ENCODE data around the gene KCNIP2. TPM values are rescaled to one million over a fixed set of nuclear protein-coding genes. Genes with fewer than 3 reads are reported as not detected.
A peak's percentile ranks its signal among the peaks of the same experiment; 100 is the strongest.

The KCNIP2 gene
- total and polyA plus RNA-seq, 2 donors (not counting 1 experiment from before 2014, with no cell fraction given): 0.37 to 1.8 TPM

GRCh38 chr10:101818119-101818871 lies 25.3 kb downstream of the KCNIP2 start, which contains the start of gene OGA:
TSS of gene OGA (minus strand) at chr10:101818444. CDS start at chr10:101818022, 422 bp downstream.
- Histone ChIP-seq H3K27ac (ENCODE audit: insufficient read depth, low read length) (peak within 1 kb of the TSS; percentile 98), H3K79me2 (ENCODE audit: control insufficient read depth, insufficient read depth, low read length) (peaks cover 49% of the 10 kb centered on the region), H3K9ac (ENCODE audit: insufficient read depth, low read length) (peak within 1 kb of the TSS; percentile 99), H3K4me1 (ENCODE audit: control insufficient read depth, extremely low read depth, insufficient read depth, low read length) (peaks cover 10% of the 10 kb centered on the region), H4K20me1 (ENCODE audit: control insufficient read depth, extremely low read depth, insufficient read depth, low read length) (peaks cover 9% of the 10 kb centered on the region), H3K9me3 (ENCODE audit: control insufficient read depth, insufficient read depth, low read depth, low read length) (no peaks in the 10 kb centered on the region), H3K4me2 (ENCODE audit: extremely low read depth, insufficient read depth, low read length) (peak within 1 kb of the TSS; percentile 99), H2AFZ (ENCODE audit: low read length) (peak within 1 kb of the TSS; percentile 97), H3K36me3 (ENCODE audit: control insufficient read depth, insufficient read depth, low read length) (no peaks in the 10 kb centered on the region), H3K4me3 (replicated peaks in 1 of 4; ENCODE audit: control extremely low read depth in 1 of 4, insufficient read depth in 1 of 4, low read depth in 3 of 4, low read length in 4 of 4) (peak within 1 kb of the TSS; percentile 64 to 99 (median 96)), H3K27me3 (ENCODE audit: control insufficient read depth, insufficient read depth, low read length) (no peaks in the 10 kb centered on the region)
- DNase-seq (ENCODE audit: low read depth in 2 of 2): peak; percentile 100
- TF ChIP-seq CTCF (conservative IDR thresholded peaks at IDR 0.05 in 1 of 2, IDR thresholded peaks at IDR 0.05 in 1 of 2; ENCODE audit: low read depth in 1 of 2, low read length in 2 of 2): no peak
- no peak for TF ChIP-seq EZH2 (IDR thresholded peaks at IDR 0.05; ENCODE audit: low read length, missing control alignments)

- no peak overlapping the region for H2AFZ ChIP-seq (ENCODE audit: low read length)
- peak; percentile 97 for DNase-seq (ENCODE audit: low read depth in 2 of 2)
- peaks cover 11% of the 10 kb centered on the region for H4K20me1 ChIP-seq (ENCODE audit: control insufficient read depth, extremely low read depth, insufficient read depth, low read length)
These were observed 26.1 kb downstream of the KCNIP2 start for GRCh38 chr10:101817337-101818118.

More at GRCh38 chr10:101817337-101818118, 26.1 kb downstream of the KCNIP2 start:
- Histone ChIP-seq H3K27ac (ENCODE audit: insufficient read depth, low read length) (peak overlapping the region; percentile 98), H3K9ac (ENCODE audit: insufficient read depth, low read length) (peak overlapping the region; percentile 99), H3K4me2 (ENCODE audit: extremely low read depth, insufficient read depth, low read length) (peak overlapping the region; percentile 20), H3K36me3 (ENCODE audit: control insufficient read depth, insufficient read depth, low read length) (no peaks in the 10 kb centered on the region), H3K79me2 (ENCODE audit: control insufficient read depth, insufficient read depth, low read length) (peaks cover 57% of the 10 kb centered on the region), H3K9me3 (ENCODE audit: control insufficient read depth, insufficient read depth, low read depth, low read length) (no peaks in the 10 kb centered on the region), H3K27me3 (ENCODE audit: control insufficient read depth, insufficient read depth, low read length) (no peaks in the 10 kb centered on the region), H3K4me1 (ENCODE audit: control insufficient read depth, extremely low read depth, insufficient read depth, low read length) (peaks cover 11% of the 10 kb centered on the region), H3K4me3 (replicated peaks in 1 of 4; ENCODE audit: control extremely low read depth in 1 of 4, insufficient read depth in 1 of 4, low read depth in 3 of 4, low read length in 4 of 4) (peak overlapping the region; percentile 45 to 99 (median 96))
- no peak for TF ChIP-seq EZH2 (IDR thresholded peaks at IDR 0.05; ENCODE audit: low read length, missing control alignments)
- TF ChIP-seq CTCF (conservative IDR thresholded peaks at IDR 0.05 in 1 of 2, IDR thresholded peaks at IDR 0.05 in 1 of 2; ENCODE audit: low read depth in 1 of 2, low read length in 2 of 2): no peak

Data from fibroblast of lung (primary cell).